WI38 (cell line): ENCODE results near the gene KIF25.

Experiments used
- H3K4me3 ChIP-seq: 2 replicates; pipeline ENCODE4 v1.5.1; 2011; ENCODE audit warnings: low read depth, mild to moderate bottlenecking, control low read depth, low read length
- TF ChIP-seq, protein P1 (sequence below): IDR thresholded peaks from 2 replicates; pipeline ENCODE4 v1.5.1; 2012; ENCODE audit warnings: low read depth, mild to moderate bottlenecking, control low read depth, low read length

Gene KIF25

GRCh38 chr6:168088161-168089053, 90.9 kb downstream of the KIF25 start:
- H3K4me3 ChIP-seq = no peak overlapping the region
- TF ChIP-seq, protein P1, sequence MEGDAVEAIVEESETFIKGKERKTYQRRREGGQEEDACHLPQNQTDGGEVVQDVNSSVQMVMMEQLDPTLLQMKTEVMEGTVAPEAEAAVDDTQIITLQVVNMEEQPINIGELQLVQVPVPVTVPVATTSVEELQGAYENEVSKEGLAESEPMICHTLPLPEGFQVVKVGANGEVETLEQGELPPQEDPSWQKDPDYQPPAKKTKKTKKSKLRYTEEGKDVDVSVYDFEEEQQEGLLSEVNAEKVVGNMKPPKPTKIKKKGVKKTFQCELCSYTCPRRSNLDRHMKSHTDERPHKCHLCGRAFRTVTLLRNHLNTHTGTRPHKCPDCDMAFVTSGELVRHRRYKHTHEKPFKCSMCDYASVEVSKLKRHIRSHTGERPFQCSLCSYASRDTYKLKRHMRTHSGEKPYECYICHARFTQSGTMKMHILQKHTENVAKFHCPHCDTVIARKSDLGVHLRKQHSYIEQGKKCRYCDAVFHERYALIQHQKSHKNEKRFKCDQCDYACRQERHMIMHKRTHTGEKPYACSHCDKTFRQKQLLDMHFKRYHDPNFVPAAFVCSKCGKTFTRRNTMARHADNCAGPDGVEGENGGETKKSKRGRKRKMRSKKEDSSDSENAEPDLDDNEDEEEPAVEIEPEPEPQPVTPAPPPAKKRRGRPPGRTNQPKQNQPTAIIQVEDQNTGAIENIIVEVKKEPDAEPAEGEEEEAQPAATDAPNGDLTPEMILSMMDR = no peak

- no peak overlapping the region for H3K4me3 ChIP-seq
- TF ChIP-seq, protein P1 = no peak
Measured at GRCh38 chr6:168089186-168090063, 92.0 kb downstream of the KIF25 start.

GRCh38 chr6:168090064-168090690, 92.7 kb downstream of the KIF25 start:
- no peak overlapping the region for H3K4me3 ChIP-seq
- TF ChIP-seq, protein P1 = no peak

GRCh38 chr6:168090706-168091105, 93.2 kb downstream of the KIF25 start:
- no peak overlapping the region for H3K4me3 ChIP-seq
- TF ChIP-seq, protein P1 = no peak

DNA sequence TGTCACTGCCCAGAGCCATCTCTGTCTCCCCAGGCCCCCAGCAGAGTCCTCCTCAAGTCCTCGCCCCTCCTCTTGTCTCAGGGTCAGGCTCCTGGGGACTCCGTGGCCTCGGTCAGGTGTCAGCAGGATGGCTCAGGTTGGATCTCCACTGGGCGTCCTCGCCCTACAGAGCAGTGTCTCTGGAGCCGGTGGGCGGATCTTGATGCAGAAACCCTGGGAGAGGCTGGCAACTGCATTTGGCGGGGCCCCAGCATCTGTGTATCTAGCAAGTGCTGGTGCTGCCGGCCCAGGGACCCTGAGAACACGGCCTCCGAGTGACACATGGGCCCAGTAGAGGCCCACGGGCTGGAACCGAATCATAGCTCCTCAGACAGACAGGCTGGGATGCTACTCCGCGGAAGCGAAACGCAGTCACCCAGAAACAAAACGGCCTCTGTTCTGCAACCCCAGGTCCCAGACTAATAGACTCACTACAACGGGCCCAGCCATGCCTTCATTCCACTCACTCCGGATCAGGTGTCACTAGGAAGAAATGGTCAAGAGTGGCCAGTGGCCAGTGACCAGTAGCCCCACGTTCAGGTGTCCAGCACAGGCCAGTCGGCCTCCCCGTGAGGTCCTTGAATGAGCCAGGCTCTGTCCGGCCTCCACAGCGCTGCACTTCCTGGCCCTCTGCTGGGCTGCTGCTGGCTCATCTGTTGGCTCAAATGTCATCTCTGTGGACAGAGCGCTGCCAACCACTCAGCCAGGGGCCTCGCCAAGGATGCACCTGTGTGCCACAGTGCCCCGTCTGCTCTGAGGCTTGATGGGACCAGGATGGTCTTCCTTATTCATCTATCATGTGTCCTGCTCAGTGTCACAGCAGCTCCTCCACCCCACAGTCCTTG, 94.2 kb downstream of the KIF25 start:
- no peak overlapping the region for H3K4me3 ChIP-seq
- TF ChIP-seq, protein P1 = no peak

- TF ChIP-seq, protein P1 = no peak
- no peak overlapping the region for H3K4me3 ChIP-seq
Measured at GRCh38 chr6:168092541-168092940, 95.1 kb downstream of the KIF25 start.
